ENCODE data around the gene KPNA1.

GRCh38 chr3:122538956-122539490 lies 24.3 kb upstream of the KPNA1 start:
- TF ChIP-seq USF2 (IDR thresholded peaks at IDR 0.05; ENCODE audit: borderline replicate concordance, low read depth, low read length) (no peak), POLR2AphosphoS5 (IDR thresholded peaks at IDR 0.05; ENCODE audit: low read depth, low read length) (no peak), EP300 (IDR thresholded peaks at IDR 0.05; ENCODE audit: borderline replicate concordance in 1 of 2, low read depth in 1 of 2, low read length in 1 of 2) (no peak), CTCF (IDR thresholded peaks at IDR 0.05) (no peak), SMC3 (IDR thresholded peaks at IDR 0.05; ENCODE audit: low read depth, low read length) (no peak), ELF1 (IDR thresholded peaks at IDR 0.05) (no peak), JUND (IDR thresholded peaks at IDR 0.05) (no peak), GATA2 (CRISPR knock-in tag; IDR thresholded peaks at IDR 0.05) (no peak)
- TF ChIP-seq, protein P1, sequence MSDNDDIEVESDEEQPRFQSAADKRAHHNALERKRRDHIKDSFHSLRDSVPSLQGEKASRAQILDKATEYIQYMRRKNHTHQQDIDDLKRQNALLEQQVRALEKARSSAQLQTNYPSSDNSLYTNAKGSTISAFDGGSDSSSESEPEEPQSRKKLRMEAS (IDR thresholded peaks at IDR 0.05; ENCODE audit: low read depth) = no peak

Data from SK-N-SH (cell line).